ENCODE measurements around the gene SDSL. TPM values are rescaled to one million over a fixed set of nuclear protein-coding genes. Genes with fewer than 3 reads are reported as not detected.

The SDSL gene, protein sequence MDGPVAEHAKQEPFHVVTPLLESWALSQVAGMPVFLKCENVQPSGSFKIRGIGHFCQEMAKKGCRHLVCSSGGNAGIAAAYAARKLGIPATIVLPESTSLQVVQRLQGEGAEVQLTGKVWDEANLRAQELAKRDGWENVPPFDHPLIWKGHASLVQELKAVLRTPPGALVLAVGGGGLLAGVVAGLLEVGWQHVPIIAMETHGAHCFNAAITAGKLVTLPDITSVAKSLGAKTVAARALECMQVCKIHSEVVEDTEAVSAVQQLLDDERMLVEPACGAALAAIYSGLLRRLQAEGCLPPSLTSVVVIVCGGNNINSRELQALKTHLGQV
- total RNA-seq, result 1.8 TPM

GRCh38 chr12:113422030-113422885, at the start of gene SDSL:
SDSL (plus strand) TSS chr12:113422380; CDS start chr12:113427983, 5,603 bp downstream.
- DNase-seq (ENCODE audit: low spot score) (peak; percentile 74), ATAC-seq (peak; percentile 87)
- intact Hi-C loops (cut with DNase I), result no loop called here

GRCh38 chr12:113373440-113373839, 48.7 kb upstream of the SDSL start:
- intact Hi-C loops (cut with DNase I), result no loop called here
- DNase-seq (ENCODE audit: low spot score) (no peak), ATAC-seq (no peak)

GRCh38 chr12:113373969-113374368, 48.2 kb upstream of the SDSL start:
- intact Hi-C loops (cut with DNase I), result no loop called here
- DNase-seq (ENCODE audit: low spot score), result no peak
- no peak for ATAC-seq

- intact Hi-C loops (cut with DNase I), result no loop called here
- ATAC-seq (no peak), DNase-seq (ENCODE audit: low spot score) (no peak)
Observed at GRCh38 chr12:113374823-113375428, 47.3 kb upstream of the SDSL start.

DNA sequence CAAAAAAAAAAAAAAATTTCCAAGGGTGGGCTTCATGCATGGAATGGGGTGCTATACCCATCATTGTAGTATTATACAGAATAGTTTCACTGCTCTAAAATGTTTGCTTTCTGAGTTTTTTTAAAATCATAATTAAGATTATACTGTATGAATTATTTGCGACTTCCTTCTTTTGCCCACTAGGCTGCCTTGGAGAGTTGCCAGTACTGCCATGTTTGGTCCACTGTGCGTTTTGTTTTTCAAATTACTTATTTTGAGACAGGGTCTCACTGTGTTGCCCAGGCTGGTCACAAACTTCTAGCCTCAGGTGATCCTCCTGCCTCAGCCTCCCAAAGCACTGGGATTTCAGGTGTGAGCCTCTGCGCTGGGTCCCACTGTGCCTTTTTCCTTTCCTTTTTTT, 43.9 kb upstream of the SDSL start:
- ATAC-seq (no peak), DNase-seq (ENCODE audit: low spot score) (no peak)
- intact Hi-C loops (cut with DNase I), result no loop called here

- DNase-seq (ENCODE audit: low spot score) (no peak), ATAC-seq (no peak)
Observed at GRCh38 chr12:113381220-113381619, 41.0 kb upstream of the SDSL start.

DNA sequence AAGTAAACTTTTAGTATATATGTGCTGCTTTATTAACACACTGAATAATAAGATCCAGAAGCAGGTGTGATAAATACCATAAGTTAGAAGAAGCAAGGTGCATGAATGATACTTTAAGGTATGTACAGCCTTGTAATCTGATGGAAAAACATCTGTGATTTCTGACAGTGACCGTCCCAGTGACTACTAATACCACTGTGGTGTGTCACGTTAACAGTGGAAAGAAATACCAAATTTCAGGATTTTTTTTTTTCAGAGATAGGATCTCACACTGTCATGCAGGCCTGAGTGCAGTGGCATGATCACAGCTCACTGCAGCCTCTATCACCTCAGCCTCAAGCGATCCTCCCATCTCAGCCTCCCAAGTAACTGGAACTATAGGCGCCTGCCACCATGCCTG, 40.0 kb upstream of the SDSL start:
- ATAC-seq (no peak), DNase-seq (ENCODE audit: low spot score) (no peak)
- intact Hi-C loops (cut with DNase I), result no loop called here

More at GRCh38 chr12:113381220-113381619, 41.0 kb upstream of the SDSL start:
- intact Hi-C loops (cut with DNase I), result no loop called here

- no peak for ATAC-seq
- DNase-seq (ENCODE audit: low spot score), result no peak
- intact Hi-C loops (cut with DNase I), result no loop called here
Observed at GRCh38 chr12:113384778-113385177, 37.4 kb upstream of the SDSL start.

- intact Hi-C loops (cut with DNase I), result no loop called here
- DNase-seq (ENCODE audit: low spot score) (no peak), ATAC-seq (no peak)
Observed at GRCh38 chr12:113385282-113385882, 36.8 kb upstream of the SDSL start.

GRCh38 chr12:113386866-113387566, 35.2 kb upstream of the SDSL start:
- ATAC-seq, result no peak
- intact Hi-C loops (cut with DNase I), result no loop called here

DNA sequence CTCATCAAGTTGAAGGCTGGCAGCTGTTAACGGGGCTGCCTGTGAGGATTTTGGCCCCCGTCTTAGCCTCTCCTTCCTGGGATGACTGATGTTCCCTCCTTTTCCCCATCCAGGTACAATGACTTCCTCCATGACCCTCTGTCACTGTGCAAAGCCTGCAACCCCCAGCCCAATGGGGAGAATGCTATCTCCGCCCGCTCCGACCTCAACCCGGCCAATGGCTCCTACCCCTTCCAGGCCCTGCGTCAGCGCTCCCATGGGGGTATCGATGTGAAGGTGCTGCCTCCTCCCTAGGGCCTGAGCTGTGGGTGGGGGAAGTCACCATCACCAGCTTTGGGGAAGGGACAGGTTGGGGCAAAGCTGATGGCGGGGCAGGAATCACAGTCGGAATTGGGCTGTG, 34.5 kb upstream of the SDSL start:
- intact Hi-C loops (cut with DNase I), result no loop called here
- DNase-seq (ENCODE audit: low spot score) (no peak), ATAC-seq (no peak)

More at GRCh38 chr12:113386866-113387566, 35.2 kb upstream of the SDSL start:
- no peak for DNase-seq (ENCODE audit: low spot score)

DNA sequence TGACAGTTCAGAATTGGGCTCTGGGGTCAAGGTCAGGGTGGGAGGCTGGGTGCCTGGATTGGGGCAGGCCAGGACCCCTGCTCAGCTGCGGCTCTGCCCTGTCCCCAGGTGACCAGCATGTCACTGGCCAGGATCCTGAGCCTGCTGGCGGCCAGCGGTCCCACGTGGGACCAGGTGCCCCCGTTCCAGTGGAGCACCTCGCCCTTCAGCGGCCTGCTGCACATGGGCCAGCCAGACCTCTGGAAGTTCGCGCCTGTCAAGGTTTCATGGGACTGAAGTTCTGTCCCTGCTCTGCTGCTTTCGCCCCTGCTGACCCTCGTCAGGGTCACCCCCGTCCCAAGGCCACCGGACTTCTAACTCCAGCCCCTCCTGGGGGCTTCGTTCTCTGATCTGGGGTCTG, 33.8 kb upstream of the SDSL start:
- DNase-seq (ENCODE audit: low spot score), result no peak
- intact Hi-C loops (cut with DNase I), result no loop called here

DNA sequence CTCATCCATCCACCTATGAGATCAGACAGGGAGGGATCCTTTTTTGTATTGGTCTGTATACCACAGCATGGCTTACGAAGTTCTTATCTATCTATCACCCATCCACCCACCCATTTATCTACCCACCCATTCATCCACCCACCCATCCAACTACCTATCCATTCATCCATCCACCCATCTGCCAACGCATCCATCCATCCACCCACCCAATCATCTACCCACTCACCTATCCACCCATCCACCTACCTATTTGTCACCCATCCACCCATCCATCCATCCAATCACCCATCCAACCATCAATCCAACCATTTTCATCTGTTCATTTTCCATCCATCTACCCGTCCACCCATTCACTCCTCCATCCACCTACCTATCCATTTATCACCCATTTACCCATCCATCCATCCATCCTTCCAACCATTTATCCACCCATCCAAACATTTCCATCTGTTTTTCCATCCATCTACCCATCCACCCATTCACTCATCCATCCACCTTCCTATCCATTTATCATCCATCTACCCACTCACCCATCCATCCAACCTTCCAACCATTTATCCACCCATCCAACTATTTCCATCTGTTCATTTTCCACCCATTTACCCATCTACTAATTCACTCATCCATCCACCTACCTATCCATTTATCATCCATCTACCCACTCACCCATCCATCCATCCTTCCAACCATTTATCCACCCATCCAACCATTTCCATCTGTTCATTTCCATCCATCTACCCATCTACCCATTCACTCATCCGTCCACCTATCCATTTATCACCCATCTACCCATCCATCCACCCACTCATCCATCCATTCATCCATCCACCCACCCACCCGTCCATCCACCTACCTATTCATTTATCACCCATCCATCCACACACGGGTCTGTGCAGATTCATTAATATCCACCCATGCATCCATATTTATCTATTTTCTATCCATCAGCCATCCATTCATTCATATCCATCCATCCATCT, 31.8 kb upstream of the SDSL start:
- intact Hi-C loops (cut with DNase I), result no loop called here
- ATAC-seq (no peak), DNase-seq (ENCODE audit: low spot score) (no peak)

More for the DNA sequence above, 33.8 kb upstream of the SDSL start:
- ATAC-seq, result no peak

DNA sequence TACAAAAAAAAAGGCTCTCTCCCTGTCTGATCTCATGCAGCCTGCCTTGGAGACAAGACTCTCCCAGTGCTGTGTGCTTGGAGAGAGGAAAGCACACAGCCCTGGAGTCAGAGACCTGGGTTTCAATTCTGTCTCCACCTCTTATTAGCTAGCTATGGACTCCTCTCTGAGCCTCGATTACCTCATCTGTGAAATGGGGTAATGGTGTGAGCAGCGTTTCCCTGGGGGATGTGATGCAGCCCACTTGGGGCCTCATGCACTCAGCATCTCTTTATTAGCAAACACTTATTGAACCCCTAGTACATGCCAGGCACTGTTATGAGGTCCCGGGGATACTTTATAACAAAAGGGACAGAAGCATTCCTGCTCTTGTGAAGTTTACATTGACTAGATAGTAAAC, 31.0 kb upstream of the SDSL start:
- ATAC-seq (no peak), DNase-seq (ENCODE audit: low spot score) (no peak)
- intact Hi-C loops (cut with DNase I), result no loop called here

GRCh38 chr12:113391650-113392337, 30.4 kb upstream of the SDSL start:
- intact Hi-C loops (cut with DNase I), result no loop called here
- ATAC-seq, result no peak
- no peak for DNase-seq (ENCODE audit: low spot score)

GRCh38 chr12:113392520-113392919, 29.7 kb upstream of the SDSL start:
- DNase-seq (ENCODE audit: low spot score), result no peak
- ATAC-seq, result no peak
- intact Hi-C loops (cut with DNase I), result no loop called here

GRCh38 chr12:113392988-113393579, 29.1 kb upstream of the SDSL start:
- DNase-seq (ENCODE audit: low spot score), result no peak
- ATAC-seq, result no peak
- intact Hi-C loops (cut with DNase I), result no loop called here
